Activated CD8-positive, alpha-beta memory T cell treated with anti-CD3 and anti-CD28 coated beads for 24 hours (primary cell): ENCODE data around the gene POLR3B.
A peak's percentile ranks its signal among the peaks of the same experiment; 100 is the strongest.
"Not testable (repeated sequence)": the region's sequence is repeated elsewhere in the genome, so short reads cannot be mapped to it uniquely, and the experiment has no call there.

ENCODE experiments used
- DNase-seq: peaks from one replicate; pipeline ENCODE4 v3.0.0-alpha.2; 2020

Gene POLR3B

GRCh38 chr12:106357549-106358395 lies at the start of gene POLR3B:
Gene POLR3B, plus strand, starts transcription at chr12:106357748. Its CDS starts 132 bp downstream, at chr12:106357880.
- peak; percentile 99 for DNase-seq

- no peak for DNase-seq
Observed at GRCh38 chr12:106308121-106308520, 49.4 kb upstream of the POLR3B start.

GRCh38 chr12:106308611-106309010 lies 48.9 kb upstream of the POLR3B start:
- no peak for DNase-seq

- no peak for DNase-seq
Observed at GRCh38 chr12:106309671-106310505, 47.7 kb upstream of the POLR3B start.

- DNase-seq, result no peak
Observed at GRCh38 chr12:106310687-106311086, 46.9 kb upstream of the POLR3B start.

- no peak for DNase-seq
Observed at GRCh38 chr12:106311139-106311538, 46.4 kb upstream of the POLR3B start.

GRCh38 chr12:106313413-106313812 lies 44.1 kb upstream of the POLR3B start:
- DNase-seq, result not testable (repeated sequence)

GRCh38 chr12:106315523-106315922 lies 42.0 kb upstream of the POLR3B start:
- no peak for DNase-seq

- DNase-seq, result no peak
Observed at GRCh38 chr12:106317406-106318082, 40.0 kb upstream of the POLR3B start.

- no peak for DNase-seq
Observed at GRCh38 chr12:106321139-106321850, 36.3 kb upstream of the POLR3B start.

GRCh38 chr12:106323537-106323936 lies 34.0 kb upstream of the POLR3B start:
- no peak for DNase-seq

GRCh38 chr12:106327309-106327869 lies 30.2 kb upstream of the POLR3B start:
- DNase-seq, result no peak

- DNase-seq, result no peak
Observed at GRCh38 chr12:106328735-106329134, 28.8 kb upstream of the POLR3B start.

- no peak for DNase-seq
Observed at GRCh38 chr12:106329231-106329982, 28.1 kb upstream of the POLR3B start.

GRCh38 chr12:106331599-106331998 lies 25.9 kb upstream of the POLR3B start:
- DNase-seq, result no peak

GRCh38 chr12:106332536-106332935 lies 25.0 kb upstream of the POLR3B start:
- no peak for DNase-seq

- no peak for DNase-seq
Observed at GRCh38 chr12:106333010-106333409, 24.5 kb upstream of the POLR3B start.

GRCh38 chr12:106333756-106334155 lies 23.8 kb upstream of the POLR3B start:
- DNase-seq, result no peak

- no peak for DNase-seq
Observed at GRCh38 chr12:106341086-106341877, 16.3 kb upstream of the POLR3B start.

- DNase-seq, result no peak
Observed at GRCh38 chr12:106342397-106343213, 14.9 kb upstream of the POLR3B start.
